Kidney (tissue), 14 donors: ENCODE data around the gene GPR17. TPM values are rescaled to one million over a fixed set of nuclear protein-coding genes. Genes with fewer than 3 reads are reported as not detected.

Source experiments
- DNase-seq, 5 donors: peaks; one replicate each; pipeline ENCODE4 v3.0.0-alpha.2; 2013 to 2020
- FAIRE-seq: peaks from 2 replicates; lab custom pipeline; 2012; peaks lifted over from hg19 to GRCh38; lab: Jason Lieb, UNC
- H3K27ac ChIP-seq, 2 donors: one replicate each; pipeline ENCODE4 v1.7.0; 2013; ENCODE audit warnings: low read depth in 2 of 2, low read length in 2 of 2, inconsistent platforms in 1 of 2
- H3K27me3 ChIP-seq: one replicate; pipeline ENCODE4 v1.7.1; 2013; ENCODE audit warnings: low read length, inconsistent platforms; ENCODE audit not compliant: control insufficient read depth, insufficient read depth
- H3K36me3 ChIP-seq, 3 donors: one replicate each; pipeline versions ENCODE4 v1.7.0 to v1.7.1; 2013; ENCODE audit warnings: low read length in 3 of 3, control low read depth in 1 of 3, inconsistent platforms in 1 of 3; ENCODE audit not compliant: insufficient read depth in 3 of 3, control insufficient read depth in 2 of 3
- H3K4me1 ChIP-seq, 3 donors: one replicate each; pipeline versions ENCODE4 v1.7.0 to v1.7.1; 2013; ENCODE audit warnings: low read length in 3 of 3, inconsistent platforms in 1 of 3, low read depth in 1 of 3; ENCODE audit not compliant: control insufficient read depth in 2 of 3, insufficient read depth in 2 of 3
- H3K4me3 ChIP-seq, 3 donors: one replicate each; pipeline versions ENCODE4 v1.7.0 to v1.8.1; 2013; ENCODE audit warnings: low read length in 3 of 3, control low read depth in 1 of 3, inconsistent platforms in 1 of 3
- H3K9ac ChIP-seq, 3 donors: one replicate each; pipeline versions ENCODE4 v1.7.0 to v1.7.1; 2013; ENCODE audit warnings: low read length in 3 of 3, control low read depth in 1 of 3, inconsistent platforms in 1 of 3
- H3K9me3 ChIP-seq, 3 donors: one replicate each; pipeline versions ENCODE4 v1.7.0 to v1.7.1; 2013; ENCODE audit warnings: low read length in 3 of 3, control low read depth in 1 of 3, inconsistent platforms in 1 of 3; ENCODE audit not compliant: control insufficient read depth in 2 of 3, insufficient read depth in 1 of 3
- CTCF ChIP-seq: IDR thresholded peaks from 3 replicates; pipeline ENCODE4 v1.5.1; 2012; ENCODE audit warnings: mild to moderate bottlenecking, moderate library complexity, borderline replicate concordance; ENCODE audit not compliant: insufficient read depth; ENCODE audit errors: extremely low read depth
- intact Hi-C: fragments of 100-400 bp; cut with DNase I; formaldehyde crosslinking; loops from one replicate; pipeline ENCODE4 v1.11.1; 2022
- polyA plus RNA-seq: library from polyadenylated mRNA; stranded (reverse); fragments of 350-450 nt; fragmentation: Illumina TruSeq; extraction: RNeasy Lipid Tissue Mini Kit (QIAGEN cat#74804); gene quantifications from one replicate; pipeline ENCODE4 v1.2.3, GENCODE V29; 2014; ENCODE audit warnings: low read depth, low replicate concordance; ENCODE audit not compliant: insufficient read depth
- total RNA-seq: library from RNA; stranded (reverse); fragmentation: NEBNext Ultra II Directional; extraction: Animal tissue kit (Norgen Biotek cat#: 25700); gene quantifications from one replicate; pipeline ENCODE4 v1.2.1, GENCODE V29; 2021
- donor health status: control.
- donor health status: control.
- donor health status: control.
- donor health status: control.
- donor health status: control.
- donor health status: DM: yes; HTN: yes; CAD: no.
- donor health status: Normal renal cell carcinoma (clear cell type).

Gene GPR17
- total and polyA plus RNA-seq, 2 donors from 2014 or later: 0.39 to 0.50 TPM

DNA sequence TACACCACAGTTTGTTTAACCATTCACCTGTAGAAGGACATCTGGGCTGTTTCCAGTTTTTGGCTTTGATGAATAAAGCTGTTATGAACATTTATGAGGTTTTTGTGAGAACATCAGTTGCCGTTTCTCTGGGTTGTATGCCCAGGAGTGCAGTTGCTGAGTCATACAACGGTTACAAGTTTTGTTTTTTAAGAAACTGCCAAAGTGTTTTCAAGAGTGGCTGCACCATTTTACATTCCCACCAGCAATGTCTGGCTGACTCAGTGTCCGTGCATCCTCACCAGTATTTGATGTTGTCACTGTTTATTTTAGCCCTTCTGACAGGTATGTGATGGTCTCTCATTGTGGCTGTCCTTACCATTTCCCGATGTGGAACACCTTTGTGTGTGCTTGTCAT is 48.0 kb upstream of the GPR17 start:
- DNase-seq (no peak), FAIRE-seq (no peak)
- Histone ChIP-seq H3K9ac (no peak overlapping the region), H3K27me3 (no peaks in the 10 kb centered on the region), H3K4me3 (no peak overlapping the region), H3K36me3 (no peaks in the 10 kb centered on the region), H3K4me1 (no peaks in the 10 kb centered on the region), H3K9me3 (no peaks in the 10 kb centered on the region), H3K27ac (no peak overlapping the region)
- no peak for TF ChIP-seq CTCF
- intact Hi-C loops: no loop called here

DNA sequence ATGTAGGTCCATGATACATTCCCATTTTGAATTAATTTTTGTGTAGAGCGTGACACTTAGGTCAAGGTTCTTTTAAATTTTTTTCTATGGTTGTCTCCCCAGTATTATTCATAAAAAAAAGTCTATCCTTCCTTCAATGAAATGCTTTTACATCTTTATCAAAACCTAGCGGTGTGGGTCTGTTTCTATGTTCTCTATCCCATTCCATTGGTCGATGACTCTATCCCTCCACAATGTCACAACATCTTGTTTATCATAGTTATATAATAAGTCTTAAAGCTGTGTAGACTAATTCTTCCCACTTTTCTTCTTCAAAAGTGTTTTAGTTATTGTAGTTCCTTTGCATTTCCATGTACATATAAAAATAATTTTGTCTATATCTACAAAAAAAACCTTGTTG is 47.2 kb upstream of the GPR17 start:
- H3K36me3 ChIP-seq: no peaks in the 10 kb centered on the region
- intact Hi-C loops: no loop called here
- no peak overlapping the region for H3K9ac ChIP-seq
- FAIRE-seq (no peak), DNase-seq (no peak)
- no peak for TF ChIP-seq CTCF
- no peaks in the 10 kb centered on the region for H3K9me3 ChIP-seq
- no peak overlapping the region for H3K4me3 ChIP-seq
- H3K4me1 ChIP-seq: no peaks in the 10 kb centered on the region
- H3K27me3 ChIP-seq: no peaks in the 10 kb centered on the region
- H3K27ac ChIP-seq: no peak overlapping the region

- Histone ChIP-seq H3K4me3 (no peak overlapping the region), H3K36me3 (no peaks in the 10 kb centered on the region), H3K27ac (no peak overlapping the region), H3K4me1 (no peaks in the 10 kb centered on the region), H3K9me3 (no peaks in the 10 kb centered on the region), H3K27me3 (no peaks in the 10 kb centered on the region), H3K9ac (no peak overlapping the region)
- FAIRE-seq (no peak), DNase-seq (no peak)
- intact Hi-C loops: no loop called here
- no peak for TF ChIP-seq CTCF
Measured at GRCh38 chr2:127599211-127599610, 46.7 kb upstream of the GPR17 start.

DNA sequence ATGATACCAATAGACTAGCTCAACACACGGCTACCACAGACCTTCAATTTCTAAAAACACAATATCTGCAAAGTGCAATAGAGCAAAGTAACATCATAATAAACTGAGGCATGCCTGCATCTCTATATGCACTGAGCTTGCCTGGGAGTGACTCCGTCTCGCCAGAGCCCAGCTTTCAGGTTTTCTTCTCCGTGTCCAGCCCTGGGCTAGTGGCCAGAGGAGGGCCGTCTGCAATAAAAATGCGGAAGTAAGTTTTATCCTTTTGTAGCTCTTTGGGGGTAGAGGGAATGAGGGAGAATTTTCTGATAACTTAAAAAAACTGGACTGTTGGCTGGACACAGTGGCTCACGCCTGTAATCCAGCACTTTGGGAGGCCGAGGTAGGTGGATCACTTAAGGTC is 41.0 kb upstream of the GPR17 start:
- Histone ChIP-seq H3K36me3 (no peaks in the 10 kb centered on the region), H3K27me3 (no peaks in the 10 kb centered on the region), H3K9ac (no peak overlapping the region), H3K27ac (no peak overlapping the region), H3K9me3 (no peaks in the 10 kb centered on the region), H3K4me3 (no peak overlapping the region), H3K4me1 (peaks cover 0 to 2% (median 0%) of the 10 kb centered on the region in 3 donors)
- DNase-seq: no peak
- intact Hi-C loops: no loop called here
- FAIRE-seq: no peak
- TF ChIP-seq CTCF: no peak
